Parathyroid adenoma (tissue), 2 donors: Measurements from ENCODE around the gene SRP68.
A peak's percentile ranks its signal among the peaks of the same experiment; 100 is the strongest.

Source experiments
- H2AFZ ChIP-seq: fragments of 300-600 bp; sonication (generic); one replicate; pipeline ENCODE4 v1.7.0; 2017; ENCODE audit warnings: antibody characterized with exemption, mild to moderate bottlenecking
- H3K27ac ChIP-seq: fragments of 300-600 bp; sonication (generic); one replicate; pipeline ENCODE4 v1.7.0; 2017
- H3K27me3 ChIP-seq: fragments of 300-600 bp; sonication (generic); one replicate; pipeline ENCODE4 v1.7.0; 2017; ENCODE audit warnings: low read length; ENCODE audit not compliant: control insufficient read depth, insufficient read depth
- H3K36me3 ChIP-seq: fragments of 300-600 bp; sonication (generic); one replicate; pipeline ENCODE4 v1.7.0; 2017; ENCODE audit warnings: low read length; ENCODE audit not compliant: control insufficient read depth, insufficient read depth
- H3K4me1 ChIP-seq: fragments of 300-600 bp; sonication (generic); one replicate; pipeline ENCODE4 v1.7.0; 2017; ENCODE audit warnings: control low read depth
- H3K4me2 ChIP-seq: fragments of 300-600 bp; sonication (generic); one replicate; pipeline ENCODE4 v1.7.0; 2017; ENCODE audit warnings: low read length
- H3K4me3 ChIP-seq: fragments of 300-600 bp; sonication (generic); one replicate; pipeline ENCODE4 v1.7.0; 2017; ENCODE audit warnings: low read depth, low read length
- H3K79me2 ChIP-seq: fragments of 300-600 bp; sonication (generic); one replicate; pipeline ENCODE4 v1.7.0; 2017; ENCODE audit warnings: control low read depth
- H3K9ac ChIP-seq: fragments of 300-600 bp; sonication (generic); one replicate; pipeline ENCODE4 v1.7.0; 2017; ENCODE audit warnings: mild to moderate bottlenecking
- H3K9me3 ChIP-seq: fragments of 300-600 bp; sonication (generic); one replicate; pipeline ENCODE4 v1.7.0; 2017; ENCODE audit warnings: low read length; ENCODE audit not compliant: control insufficient read depth
- TF ChIP-seq, protein P1 (sequence below): fragments of 300-600 bp; sonication (generic); IDR thresholded peaks from one replicate; pipeline ENCODE4 v1.7.0; 2017; ENCODE audit warnings: antibody characterized with exemption, mild to moderate bottlenecking
- donor health status: primary hyperparathyroidism.

Gene SRP68

DNA sequence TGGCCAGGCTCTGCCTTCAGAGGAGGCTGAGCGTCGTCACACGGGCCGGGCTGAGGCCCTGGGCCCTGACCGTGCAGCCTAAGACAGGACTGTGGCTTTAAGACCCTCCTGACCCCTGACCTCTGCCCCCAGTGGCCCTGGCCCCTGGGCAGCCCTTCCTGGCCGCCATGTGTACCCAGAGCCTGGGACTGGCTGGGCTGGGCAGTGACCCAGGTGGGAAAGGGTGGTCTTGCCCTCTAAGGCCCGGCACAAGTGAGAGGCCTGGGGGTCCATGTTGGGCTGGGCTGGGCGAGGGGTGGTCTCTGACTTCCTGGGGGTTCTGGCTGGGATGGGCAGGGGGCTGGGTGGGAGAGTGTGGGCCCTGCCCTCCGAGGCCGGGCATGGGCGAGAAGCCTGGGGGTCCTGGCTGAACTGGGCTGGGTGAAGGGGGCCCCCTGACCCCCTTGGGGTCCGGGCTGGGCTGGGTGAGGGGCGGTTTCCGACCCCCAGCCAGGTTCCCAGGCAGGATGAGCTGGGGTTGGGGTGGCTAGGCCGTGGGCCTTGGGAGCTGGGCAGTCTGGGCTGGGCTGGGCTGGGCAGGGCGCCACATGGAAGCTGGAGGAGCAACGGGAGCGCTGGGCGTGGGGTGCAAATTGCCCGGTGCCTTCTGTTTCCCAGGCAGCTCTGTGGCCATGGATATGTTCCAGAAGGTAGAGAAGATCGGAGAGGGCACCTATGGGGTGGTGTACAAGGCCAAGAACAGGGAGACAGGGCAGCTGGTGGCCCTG lies 71.4 kb downstream of the SRP68 start, which contains the start of gene CDK3:
TSS of gene CDK3 (plus strand) at position 101 of the 767 bp plus-strand sequence. CDS start at position 672, 571 bp downstream.
- no peaks in the 10 kb centered on the region for H3K27me3 ChIP-seq
- H3K79me2 ChIP-seq = no peaks in the 10 kb centered on the region
- H3K9ac ChIP-seq = no peak within 1 kb of the TSS
- no peaks in the 10 kb centered on the region for H3K9me3 ChIP-seq
- TF ChIP-seq, protein P1, sequence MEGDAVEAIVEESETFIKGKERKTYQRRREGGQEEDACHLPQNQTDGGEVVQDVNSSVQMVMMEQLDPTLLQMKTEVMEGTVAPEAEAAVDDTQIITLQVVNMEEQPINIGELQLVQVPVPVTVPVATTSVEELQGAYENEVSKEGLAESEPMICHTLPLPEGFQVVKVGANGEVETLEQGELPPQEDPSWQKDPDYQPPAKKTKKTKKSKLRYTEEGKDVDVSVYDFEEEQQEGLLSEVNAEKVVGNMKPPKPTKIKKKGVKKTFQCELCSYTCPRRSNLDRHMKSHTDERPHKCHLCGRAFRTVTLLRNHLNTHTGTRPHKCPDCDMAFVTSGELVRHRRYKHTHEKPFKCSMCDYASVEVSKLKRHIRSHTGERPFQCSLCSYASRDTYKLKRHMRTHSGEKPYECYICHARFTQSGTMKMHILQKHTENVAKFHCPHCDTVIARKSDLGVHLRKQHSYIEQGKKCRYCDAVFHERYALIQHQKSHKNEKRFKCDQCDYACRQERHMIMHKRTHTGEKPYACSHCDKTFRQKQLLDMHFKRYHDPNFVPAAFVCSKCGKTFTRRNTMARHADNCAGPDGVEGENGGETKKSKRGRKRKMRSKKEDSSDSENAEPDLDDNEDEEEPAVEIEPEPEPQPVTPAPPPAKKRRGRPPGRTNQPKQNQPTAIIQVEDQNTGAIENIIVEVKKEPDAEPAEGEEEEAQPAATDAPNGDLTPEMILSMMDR = no peak
- H3K4me2 ChIP-seq = no peak within 1 kb of the TSS
- no peak within 1 kb of the TSS for H3K4me3 ChIP-seq
- H3K36me3 ChIP-seq = no peaks in the 10 kb centered on the region
- no peak within 1 kb of the TSS for H2AFZ ChIP-seq
- no peaks in the 10 kb centered on the region for H3K4me1 ChIP-seq
- no peak within 1 kb of the TSS for H3K27ac ChIP-seq

DNA sequence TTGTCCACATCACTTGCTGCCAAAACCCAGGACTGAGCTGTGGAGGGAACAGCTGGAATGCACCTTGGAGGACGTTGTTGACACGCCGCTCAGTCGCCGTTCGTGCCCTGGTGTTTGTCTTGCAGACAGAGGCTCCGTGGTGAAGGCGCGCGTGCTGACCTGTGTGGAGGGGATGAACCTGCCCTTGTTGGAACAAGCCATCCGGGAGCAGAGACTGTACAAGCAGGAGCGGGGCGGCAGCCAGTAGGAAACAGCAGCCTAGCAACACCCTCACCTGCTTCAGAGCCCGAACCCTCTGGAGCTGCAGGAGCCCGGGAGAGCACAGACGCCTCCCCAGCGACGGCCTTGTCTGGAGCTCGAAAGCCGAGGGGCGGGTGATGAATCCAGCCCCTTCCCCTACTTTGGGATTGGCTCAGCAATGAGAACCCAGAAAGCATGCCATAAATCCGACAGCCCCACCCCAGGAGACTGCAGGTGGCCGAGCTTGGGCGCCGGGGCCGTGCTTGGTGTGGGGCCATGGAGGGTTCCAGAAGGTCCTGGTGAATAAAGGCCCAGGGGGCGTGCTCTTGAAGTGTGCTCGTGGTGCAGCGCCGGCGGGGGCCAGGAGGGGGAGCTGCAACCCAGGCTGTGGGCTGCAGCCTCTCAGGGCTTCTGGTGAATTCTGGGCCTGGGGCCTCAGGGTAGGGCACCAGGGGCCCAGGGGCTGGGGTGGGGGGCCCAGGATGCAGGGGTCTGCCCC lies 72.1 kb downstream of the SRP68 start:
- Histone ChIP-seq H3K9ac (no peak overlapping the region), H3K4me2 (no peak overlapping the region), H3K79me2 (no peaks in the 10 kb centered on the region), H3K27me3 (no peaks in the 10 kb centered on the region), H2AFZ (no peak overlapping the region), H3K27ac (no peak overlapping the region), H3K36me3 (no peaks in the 10 kb centered on the region), H3K4me3 (no peak overlapping the region), H3K4me1 (no peaks in the 10 kb centered on the region), H3K9me3 (no peaks in the 10 kb centered on the region)
- TF ChIP-seq, protein P1 = peak; percentile 54

DNA sequence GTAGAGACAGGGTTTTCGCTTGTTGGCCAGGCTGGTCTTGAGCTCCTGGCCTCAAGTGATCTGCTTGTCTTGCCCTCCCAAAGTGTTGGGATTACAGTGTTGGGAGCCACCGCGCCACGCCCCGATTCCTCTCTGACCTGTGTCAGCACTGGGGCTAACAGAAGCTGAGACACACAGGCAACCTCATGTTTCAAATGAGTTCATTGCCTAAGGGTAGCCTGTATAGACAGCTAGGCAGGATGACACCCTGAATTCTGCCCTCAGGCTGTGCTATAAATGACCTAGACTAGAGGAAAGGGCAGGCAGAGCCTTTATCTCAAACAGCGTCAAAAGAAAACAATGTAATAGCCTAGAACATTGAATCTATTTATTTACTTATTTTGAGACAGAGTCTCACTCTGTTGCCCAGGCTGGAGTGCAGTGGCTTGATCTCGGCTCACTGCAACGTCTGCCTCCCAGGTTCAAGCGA lies 74.0 kb downstream of the SRP68 start:
- TF ChIP-seq, protein P1 = no peak
- Histone ChIP-seq H3K27ac (peak overlapping the region; percentile 1), H3K4me2 (peak overlapping the region; percentile 31), H2AFZ (peak overlapping the region; percentile 55), H3K79me2 (no peaks in the 10 kb centered on the region), H3K4me1 (no peaks in the 10 kb centered on the region), H3K36me3 (no peaks in the 10 kb centered on the region), H3K27me3 (no peaks in the 10 kb centered on the region), H3K4me3 (no peak overlapping the region), H3K9ac (no peak overlapping the region), H3K9me3 (no peaks in the 10 kb centered on the region)

DNA sequence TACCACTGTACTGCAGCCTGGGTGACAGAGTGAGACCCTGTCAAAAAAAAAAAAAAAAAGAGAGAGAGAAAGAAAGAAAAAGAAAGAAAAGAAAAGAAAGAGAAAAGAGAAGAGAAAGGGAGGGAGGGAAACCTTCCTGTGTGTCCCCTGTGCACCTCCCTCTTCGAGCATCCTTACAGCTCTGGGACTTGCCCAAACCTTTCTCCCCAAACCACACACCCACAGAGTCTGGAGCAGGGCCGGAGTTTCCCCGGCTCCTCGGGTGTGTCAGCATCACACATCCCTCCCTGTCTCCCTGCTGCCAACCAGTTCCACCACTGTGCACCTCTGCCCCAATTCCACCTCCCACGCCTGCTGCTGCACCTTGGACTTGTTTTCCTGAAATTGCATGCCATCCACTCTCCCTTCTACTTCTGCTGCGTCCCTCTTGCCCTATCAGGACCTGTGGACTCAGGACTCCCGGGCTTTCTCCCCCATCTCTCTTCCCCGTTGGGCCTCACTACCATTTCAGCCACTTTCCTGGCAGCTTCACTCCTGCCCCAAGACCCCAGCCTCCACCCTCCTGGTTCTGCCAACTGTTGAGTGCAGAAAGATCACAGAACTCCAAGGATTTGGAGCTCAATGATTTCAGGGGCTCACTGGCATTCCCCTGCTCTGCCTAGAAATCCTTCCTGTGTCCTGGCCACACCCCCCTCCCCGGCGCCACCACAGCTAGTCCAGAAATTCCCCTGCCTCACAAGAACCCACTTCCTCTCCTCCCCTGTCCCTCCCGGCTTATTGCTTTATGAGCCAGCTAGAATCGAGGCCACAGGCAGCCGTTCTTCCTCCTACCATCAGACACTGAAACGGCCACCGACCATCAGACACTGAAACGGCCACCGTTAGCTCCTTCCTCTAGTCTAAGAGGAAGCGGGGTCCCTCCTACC lies 75.4 kb downstream of the SRP68 start:
- H3K4me2 ChIP-seq = no peak overlapping the region
- H3K27ac ChIP-seq = no peak overlapping the region
- H3K4me1 ChIP-seq = no peaks in the 10 kb centered on the region
- H3K79me2 ChIP-seq = no peaks in the 10 kb centered on the region
- no peak overlapping the region for H2AFZ ChIP-seq
- TF ChIP-seq, protein P1 = no peak
- no peaks in the 10 kb centered on the region for H3K9me3 ChIP-seq
- H3K4me3 ChIP-seq = no peak overlapping the region
- no peaks in the 10 kb centered on the region for H3K27me3 ChIP-seq
- no peaks in the 10 kb centered on the region for H3K36me3 ChIP-seq
- no peak overlapping the region for H3K9ac ChIP-seq
